Stimulated activated CD4-positive, alpha-beta T cell treated with anti-CD3 and anti-CD28 coated beads, Interleukin-1b, Interleukin-23, amount 100 ng/mL, for 48 hours (primary cell): Measurements from ENCODE around the gene PLXNA1.

ENCODE experiments used
- DNase-seq: peaks from one replicate; pipeline ENCODE4 v3.0.0-alpha.2; 2020

Gene PLXNA1

DNA sequence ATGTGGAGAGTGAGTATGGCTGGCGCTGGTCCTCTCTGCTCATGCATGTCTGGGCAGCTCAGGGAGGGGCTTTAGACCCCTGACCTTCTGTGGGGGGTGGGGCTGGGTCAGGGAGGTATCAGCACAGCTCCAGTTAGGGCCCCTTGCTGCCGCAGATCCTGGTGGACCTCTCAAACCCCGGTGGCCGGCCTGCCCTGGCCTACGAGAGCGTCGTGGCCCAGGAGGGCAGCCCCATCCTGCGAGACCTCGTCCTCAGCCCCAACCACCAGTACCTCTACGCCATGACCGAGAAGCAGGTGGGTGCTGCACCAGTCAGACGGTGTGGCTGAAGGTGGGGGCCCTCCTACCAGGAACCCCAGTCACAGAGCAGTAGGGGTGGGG lies 20.2 kb downstream of the PLXNA1 start:
- no peak for DNase-seq

DNA sequence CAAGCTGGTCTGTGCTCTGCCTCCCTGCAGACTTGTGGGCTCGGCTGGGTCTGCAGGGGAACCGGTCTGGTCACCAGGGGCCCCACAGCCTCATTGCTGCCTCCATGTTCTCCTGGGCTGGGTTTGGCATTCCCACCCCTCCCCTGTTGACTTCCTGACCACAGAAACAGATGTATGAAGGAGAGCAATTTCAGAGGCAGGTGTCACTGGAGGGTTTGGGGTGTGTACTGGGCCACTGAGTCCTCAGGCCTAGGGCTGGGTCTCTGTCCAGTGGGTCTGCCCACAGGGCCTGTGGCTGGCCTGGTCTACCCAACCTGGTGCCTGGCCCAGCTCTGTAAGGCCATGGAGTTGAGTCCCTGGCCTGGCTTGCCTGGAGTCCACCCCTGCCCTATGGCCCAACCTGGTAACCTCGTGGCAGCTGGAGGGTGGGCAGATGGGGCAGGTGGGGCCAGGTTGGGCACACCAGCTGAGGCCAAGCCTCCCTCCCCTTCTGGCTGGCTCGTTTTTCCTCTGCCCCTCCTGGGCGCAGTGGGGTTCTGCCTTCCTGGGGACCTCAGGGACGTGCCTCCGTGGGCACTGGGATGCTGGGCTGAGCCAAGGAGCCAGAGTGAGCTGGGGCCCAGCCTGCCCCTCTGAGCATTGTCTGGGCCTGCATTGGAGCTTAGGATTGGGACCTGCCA lies 20.8 kb downstream of the PLXNA1 start:
- DNase-seq = no peak

DNA sequence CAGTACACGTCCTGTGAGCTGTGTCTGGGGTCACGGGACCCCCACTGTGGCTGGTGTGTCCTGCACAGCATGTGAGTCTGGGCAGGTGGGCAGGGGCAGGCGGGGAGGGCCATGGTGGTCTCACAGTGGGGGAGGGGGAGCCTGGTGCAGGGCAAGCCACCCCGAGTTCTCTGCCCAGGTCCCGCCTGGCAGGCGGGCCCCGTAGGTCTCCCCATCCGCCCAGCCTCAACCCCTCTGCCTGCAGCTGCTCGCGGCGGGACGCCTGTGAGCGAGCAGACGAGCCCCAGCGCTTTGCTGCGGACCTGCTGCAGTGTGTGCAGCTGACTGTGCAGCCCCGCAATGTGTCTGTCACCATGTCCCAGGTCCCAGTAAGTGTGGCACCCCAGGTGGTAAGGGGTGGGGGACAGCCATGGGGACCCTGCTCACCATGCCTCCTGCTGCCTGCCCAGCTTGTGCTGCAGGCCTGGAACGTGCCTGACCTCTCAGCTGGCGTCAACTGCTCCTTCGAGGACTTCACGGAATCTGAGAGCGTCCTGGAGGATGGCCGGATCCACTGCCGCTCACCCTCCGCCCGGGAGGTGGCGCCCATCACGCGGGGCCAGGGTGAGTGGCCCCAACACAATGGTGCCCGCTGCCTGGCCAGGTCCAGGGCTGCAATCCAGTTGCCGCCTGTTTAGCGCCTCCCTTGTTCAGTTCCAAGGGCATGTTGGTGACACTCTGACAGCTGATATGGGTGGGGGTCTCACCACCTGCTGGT lies 21.9 kb downstream of the PLXNA1 start:
- DNase-seq = no peak

DNA sequence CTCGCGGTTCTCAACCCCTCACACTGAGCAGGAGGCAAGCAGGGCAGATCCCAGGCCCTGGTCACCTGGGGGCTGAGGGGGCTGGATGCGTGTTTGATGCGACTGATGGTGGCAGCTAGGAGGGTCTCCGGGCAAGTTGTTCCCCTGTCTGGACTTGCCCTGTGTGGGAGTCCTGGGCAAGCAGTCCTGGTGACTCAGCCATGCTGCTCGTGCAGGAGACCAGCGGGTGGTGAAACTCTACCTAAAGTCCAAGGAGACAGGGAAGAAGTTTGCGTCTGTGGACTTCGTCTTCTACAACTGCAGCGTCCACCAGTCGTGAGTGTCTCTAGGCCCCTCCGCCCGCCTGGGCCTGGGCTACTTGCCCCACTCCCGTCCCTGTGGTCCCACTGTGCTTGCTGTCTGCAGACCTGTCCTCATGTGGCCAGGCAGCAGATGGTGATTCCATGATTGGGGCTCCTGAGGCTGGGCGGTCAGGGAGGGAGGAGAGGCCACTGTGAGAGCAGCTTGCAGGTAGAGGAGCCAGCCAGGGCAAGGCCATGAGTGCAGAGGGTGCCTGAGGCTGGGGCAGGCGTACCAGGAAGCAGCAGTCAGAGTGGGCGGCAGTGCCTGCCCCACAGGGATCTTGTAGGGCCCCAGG lies 23.1 kb downstream of the PLXNA1 start:
- no peak for DNase-seq

DNA sequence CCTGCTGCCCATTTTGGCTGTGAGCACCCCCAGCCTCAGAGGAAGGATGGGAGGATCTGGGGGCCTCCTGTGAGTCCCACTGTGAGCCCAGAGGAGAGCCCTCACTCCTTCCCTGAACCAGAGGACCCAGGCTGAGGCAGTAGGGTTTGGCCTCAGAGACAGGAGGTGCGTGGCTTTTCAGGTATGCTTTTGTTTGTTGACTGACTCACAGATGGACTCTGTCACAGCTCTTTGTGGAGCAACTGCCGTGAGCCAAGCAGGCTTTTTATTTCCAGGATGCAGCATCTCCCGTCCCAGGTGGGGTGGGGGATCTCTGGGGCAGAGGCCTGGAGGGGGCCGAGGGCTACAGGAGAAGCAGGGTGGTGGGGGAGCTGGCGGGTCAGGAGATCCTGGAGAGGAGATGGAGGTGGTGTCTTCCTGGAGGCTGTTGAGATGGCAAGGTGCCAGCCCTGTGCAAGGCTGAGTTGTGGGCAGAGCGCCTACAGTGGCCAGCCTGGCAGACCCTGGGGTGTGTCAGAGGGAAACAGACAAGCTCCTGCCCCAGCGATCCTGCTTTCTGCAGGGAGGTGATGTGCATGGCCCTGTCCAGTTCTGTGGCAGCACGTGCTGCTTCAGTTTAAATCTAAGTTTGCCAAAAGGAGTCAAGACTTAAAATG lies 24.0 kb downstream of the PLXNA1 start:
- DNase-seq = no peak

DNA sequence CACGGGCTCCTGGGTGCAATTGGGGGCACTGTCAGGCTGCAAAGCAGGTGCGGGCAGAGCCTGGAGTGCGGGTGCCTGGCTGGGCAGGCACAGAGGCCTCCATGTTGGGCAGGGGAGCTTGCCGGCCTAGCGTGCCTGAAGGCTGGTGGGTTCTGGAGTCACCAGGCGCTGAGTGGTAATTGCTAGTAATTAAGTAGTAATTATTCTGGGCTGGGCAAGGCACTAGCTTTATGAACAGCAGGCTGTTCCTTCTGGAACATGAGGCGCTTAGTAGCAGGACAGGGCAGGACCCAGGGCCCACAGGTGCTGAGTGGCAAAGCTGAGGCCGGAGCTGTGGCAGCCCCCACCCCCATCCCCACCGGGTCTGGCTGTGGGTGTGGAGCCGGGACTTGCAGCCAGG lies 25.3 kb downstream of the PLXNA1 start:
- no peak for DNase-seq

DNA sequence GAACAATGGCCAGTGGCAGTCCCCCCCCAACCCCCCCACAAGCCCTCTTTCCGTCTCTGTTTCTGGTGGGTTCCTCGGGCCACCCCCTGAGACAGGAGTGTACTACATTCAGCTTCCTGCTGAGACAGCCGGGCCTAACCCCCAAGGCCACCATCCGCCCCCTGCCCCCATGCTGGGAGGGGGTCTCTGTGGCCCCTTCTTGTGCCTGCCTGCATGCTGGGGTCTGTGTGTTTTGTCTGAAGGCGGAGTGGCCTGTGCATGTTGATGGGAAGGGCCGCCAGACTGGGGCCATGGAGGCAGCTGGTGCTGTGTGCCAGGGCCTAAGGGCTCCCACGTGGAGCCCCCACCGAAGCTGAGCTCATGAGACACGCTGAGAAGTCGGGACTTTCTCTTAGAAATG lies 26.6 kb downstream of the PLXNA1 start:
- no peak for DNase-seq

DNA sequence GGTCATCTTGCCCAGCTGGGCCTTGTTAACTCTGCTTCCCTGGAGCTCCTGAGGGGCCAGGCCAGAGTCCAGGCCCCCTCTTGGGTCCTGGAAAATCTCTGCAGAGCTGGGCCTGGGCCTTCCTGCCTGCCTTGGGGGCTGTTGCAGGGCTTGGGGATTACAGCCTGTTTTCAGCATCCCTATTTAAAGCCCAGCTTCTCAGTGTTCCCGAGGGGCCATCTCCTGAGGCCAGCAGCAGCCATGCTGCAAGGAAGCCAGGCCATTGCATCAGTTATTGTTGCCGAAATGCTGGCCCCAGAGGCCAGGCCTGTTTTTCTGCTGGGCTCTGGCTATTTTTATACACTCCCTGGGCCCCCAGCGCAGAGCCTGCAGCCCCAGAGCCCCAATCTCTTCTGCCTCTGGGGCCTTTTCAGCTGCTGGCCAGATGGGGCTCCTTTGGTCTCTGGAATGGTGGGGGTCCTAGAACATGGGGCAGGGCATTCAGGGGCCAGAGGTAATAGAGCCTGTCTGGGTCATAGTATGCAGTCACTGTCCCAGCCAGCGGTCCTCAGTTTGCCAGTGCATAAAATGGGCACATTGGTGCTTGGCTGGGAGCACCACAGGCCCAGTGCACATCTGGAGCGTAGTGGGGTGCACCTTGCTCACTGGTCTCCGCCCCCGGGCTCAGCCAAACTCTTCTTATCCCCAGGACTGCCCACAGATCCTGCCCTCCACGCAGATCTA lies 28.5 kb downstream of the PLXNA1 start:
- no peak for DNase-seq

DNA sequence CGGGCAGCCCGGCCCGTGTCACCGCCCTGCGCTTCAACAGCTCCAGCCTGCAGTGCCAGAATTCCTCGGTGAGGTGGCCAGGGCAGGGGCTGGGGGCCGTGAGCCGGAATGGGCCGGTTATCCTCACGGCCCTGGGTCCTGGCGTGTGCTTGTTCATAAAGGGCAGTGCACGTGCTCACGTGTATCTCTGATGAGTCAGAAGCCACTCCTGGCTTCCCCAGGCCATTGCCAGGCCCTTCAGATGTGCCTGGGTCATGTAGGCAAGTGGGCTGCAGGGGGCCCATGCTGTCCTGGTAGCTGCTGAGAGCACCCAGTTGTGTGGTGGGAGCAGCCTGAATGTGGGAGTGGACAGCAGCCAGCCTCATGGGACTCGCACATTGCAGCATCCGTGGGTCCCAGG lies 29.2 kb downstream of the PLXNA1 start:
- no peak for DNase-seq

DNA sequence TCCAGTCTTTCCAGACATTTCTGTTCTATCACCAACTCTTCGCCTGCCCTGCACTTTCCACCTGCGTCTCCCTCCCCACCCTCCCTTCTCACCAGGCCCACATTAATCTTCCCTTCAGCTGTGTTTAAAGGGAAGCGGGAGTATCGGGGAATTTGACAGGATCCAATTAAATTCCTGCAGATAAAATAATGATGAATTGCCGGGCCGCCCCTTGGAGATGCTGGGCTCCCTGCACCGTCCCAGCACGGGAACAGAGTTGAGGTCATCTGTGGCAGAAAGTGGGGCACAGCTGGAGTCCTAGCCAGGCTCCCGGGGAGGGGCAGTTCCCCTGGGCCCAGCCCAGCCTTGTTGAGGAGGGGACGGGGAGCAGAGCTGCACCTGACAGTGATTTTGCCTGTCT lies 30.3 kb downstream of the PLXNA1 start:
- DNase-seq = no peak

DNA sequence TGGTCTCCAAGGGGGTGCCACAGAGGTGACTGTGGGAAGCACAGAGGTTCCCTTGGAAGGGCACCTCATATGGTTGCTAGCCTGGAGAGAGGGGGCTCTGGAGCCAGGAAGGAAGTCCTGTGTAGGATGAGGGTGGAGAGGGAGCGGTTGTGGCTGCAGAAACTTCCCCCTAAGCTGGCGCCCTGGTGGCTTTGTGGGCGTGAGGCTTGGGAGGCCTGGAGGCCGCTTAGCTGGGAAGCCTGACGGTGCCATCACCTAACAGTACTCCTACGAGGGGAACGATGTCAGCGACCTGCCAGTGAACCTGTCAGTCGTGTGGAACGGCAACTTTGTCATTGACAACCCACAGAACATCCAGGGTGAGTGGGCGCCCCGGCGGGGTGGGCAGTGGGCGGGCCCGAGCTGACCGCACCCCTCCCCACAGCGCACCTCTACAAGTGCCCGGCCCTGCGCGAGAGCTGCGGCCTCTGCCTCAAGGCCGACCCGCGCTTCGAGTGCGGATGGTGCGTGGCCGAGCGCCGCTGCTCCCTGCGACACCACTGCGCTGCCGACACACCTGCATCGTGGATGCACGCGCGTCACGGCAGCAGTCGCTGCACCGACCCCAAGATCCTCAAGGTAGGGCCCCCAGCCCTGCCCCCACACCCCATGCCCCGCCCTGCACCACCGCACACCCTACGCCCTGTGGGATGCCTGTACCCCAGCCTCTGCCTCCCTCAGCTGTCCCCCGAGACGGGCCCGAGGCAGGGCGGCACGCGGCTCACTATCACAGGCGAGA lies 31.0 kb downstream of the PLXNA1 start:
- no peak for DNase-seq

DNA sequence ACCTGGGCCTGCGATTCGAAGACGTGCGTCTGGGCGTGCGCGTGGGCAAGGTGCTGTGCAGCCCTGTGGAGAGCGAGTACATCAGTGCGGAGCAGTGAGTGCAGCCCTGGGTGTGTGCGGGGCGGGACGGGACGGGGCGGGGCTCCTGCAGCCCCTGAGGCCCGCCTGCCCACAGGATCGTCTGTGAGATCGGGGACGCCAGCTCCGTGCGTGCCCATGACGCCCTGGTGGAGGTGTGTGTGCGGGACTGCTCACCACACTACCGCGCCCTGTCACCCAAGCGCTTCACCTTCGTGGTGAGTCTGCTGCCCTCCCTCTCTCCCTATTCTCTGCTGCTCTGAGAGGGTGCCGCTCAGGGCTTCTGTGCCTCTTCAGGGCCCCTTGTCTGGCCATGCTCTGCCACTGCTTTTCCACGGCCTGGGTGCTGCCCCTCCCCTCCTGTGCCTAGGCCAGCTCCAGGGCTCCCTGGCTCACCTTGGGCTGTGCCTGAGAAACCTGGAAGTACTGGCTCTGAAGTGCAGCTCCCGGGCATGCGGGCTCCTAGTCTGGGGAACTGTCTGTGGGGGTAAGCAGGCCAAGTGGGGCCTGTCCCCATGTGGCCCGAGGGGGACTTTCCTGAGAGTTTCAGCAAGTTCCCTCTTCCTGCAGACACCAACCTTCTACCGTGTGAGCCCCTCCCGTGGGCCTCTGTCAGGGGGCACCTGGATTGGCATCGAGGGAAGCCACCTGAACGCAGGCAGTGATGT lies 31.8 kb downstream of the PLXNA1 start:
- DNase-seq = no peak

DNA sequence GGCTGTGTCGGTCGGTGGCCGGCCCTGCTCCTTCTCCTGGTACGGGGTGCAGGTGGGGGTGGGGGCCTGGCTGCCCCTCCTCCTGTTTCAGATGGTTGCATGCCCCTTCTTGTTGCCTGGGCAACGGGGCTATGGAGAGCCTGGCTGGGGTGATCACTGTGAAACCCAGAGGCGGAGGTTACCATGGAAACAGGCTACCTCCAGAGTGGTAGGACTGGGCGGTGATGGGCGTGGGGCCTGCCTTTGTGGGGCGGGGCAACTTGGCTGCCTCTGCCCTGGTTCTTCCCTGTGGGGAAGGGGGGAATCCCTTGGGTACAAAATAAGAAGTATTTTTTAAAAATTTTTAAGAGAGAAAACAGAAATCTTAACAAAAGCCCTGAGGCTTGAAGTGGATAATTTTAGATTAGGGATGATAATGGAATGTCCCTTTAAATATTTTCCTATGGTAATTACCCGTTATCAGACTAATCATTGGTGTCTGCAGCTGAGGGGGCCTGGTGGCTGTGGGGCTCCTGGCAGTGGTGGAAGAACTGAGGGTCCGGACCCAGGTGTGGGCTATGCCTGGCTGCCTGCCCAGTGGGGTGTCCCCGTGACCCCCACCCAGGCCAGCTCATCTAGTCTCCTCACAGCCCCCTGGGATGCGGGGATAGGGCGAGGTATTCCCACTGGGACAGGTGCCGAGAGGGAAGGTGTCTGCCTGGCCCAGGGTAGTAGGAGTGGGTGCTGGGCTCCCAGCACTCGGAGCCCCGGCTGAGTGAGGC lies 32.5 kb downstream of the PLXNA1 start:
- DNase-seq = no peak

DNA sequence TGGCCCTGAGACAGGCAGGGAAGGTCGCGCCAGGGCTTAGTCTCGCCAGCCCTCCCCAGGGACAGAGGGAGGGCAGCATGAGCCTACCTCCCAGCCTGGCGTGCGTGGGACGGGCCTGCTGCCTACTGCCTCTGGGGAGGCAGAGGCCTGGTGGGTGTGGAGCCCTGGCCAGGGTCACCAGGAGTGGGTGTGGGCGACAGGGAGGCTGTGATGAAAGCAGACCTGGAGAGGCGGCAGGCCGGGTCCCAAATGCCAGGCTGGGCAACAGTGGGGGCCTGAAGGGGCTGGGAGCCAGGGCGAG lies 33.1 kb downstream of the PLXNA1 start:
- no peak for DNase-seq

DNA sequence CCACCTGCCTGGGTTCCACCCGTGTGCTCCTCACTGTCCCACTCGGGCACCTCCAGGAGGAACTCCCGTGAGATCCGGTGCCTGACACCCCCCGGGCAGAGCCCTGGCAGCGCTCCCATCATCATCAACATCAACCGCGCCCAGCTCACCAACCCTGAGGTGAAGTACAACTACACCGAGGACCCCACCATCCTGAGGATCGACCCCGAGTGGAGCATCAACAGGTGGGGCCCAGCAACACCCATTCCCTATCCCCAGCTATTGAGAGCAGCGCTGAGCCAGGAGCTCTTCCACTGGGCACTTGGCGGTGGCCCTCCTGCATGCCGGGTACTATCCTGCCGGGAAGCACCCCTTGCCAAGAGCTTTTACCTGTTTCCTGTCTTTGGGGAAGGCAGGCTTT lies 33.5 kb downstream of the PLXNA1 start:
- DNase-seq = no peak

DNA sequence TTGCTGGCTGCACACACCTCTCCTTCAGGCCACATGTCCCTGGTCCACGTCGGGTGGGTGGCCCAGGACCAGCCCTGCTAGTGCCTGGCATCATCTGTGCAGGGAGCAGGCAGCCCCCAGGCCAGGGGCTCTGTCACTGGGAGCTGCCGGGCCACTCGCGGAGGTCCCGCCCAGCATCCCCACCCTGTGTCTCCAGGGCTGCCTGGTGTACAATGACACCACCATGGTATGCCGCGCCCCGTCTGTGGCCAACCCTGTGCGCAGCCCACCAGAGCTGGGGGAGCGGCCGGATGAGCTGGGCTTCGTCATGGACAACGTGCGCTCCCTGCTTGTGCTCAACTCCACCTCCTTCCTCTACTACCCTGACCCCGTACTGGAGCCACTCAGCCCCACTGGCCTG lies 34.3 kb downstream of the PLXNA1 start:
- no peak for DNase-seq

DNA sequence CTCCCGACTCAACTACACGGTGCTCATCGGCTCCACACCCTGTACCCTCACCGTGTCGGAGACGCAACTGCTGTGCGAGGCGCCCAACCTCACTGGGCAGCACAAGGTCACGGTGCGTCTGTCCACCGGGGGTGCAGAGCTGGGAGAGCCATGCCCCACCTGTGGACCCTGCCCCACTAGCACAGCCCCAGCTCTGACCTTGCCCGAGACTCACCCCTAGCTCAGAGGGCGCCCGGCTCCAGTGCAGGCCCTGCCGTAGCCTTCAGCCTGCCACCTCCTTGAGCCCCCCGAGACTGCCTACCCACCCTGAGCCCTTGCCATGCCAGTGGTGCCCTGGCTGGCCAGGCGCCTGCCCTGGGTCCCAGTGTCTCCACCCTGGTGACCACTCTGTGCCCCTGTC lies 34.9 kb downstream of the PLXNA1 start:
- DNase-seq = no peak

DNA sequence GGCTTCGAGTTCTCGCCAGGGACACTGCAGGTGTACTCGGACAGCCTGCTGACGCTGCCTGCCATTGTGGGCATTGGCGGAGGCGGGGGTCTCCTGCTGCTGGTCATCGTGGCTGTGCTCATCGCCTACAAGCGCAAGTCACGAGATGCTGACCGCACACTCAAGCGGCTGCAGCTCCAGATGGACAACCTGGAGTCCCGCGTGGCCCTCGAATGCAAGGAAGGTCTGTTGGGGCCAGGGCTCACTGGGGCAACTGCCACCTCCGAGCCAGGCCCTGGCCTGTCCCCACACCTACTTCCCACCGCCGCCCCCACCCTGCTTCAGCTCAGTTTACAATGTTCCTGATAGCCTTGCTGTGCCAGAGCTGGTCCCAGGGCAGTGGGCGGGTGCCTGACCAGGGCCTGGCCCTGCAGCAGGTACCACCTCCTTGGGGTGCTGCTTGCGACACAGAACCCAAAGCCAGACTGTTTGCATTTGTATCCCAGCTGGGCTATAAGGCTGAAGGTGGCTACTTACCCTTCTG lies 35.5 kb downstream of the PLXNA1 start:
- DNase-seq = no peak

DNA sequence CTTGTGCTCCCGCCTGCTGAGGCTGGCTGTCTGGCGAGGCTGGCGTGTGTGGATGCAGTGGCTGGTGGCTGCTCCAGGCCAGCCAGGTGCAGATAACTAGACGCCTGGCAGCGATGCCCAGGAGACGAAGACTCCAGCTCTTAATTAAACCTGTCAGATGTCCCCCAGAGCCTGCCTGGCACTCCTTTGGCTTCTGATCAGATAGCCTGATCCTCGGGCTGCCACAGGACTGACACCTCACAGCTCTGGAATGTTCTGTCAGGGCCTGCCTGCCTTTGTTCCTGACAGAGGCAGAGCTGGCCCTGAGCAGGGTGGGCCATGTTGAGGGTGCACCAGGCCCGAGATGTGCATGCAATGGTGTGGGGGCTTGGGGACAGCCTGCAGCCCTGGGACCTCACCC lies 36.5 kb downstream of the PLXNA1 start:
- DNase-seq = no peak

DNA sequence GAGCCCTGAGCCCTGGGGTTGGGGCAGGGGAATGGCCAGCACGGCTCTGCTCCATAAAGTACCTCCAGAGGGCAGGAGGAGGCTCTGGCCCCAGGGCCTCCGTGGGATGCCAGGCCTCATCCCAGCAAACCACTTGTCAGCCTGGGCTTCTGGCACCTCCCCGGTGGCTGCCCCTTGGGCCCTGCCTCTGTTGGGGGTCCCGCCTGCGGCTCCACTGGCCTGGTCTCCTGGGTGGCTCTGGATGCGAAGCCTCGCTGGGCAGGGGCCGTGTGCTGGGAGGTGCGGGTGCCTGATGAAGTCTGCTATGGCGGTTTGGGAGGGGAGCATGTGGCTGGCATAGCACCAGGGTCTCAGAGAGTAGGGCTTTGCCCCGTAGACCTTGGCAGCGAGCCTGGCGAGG lies 37.6 kb downstream of the PLXNA1 start:
- DNase-seq = no peak

DNA sequence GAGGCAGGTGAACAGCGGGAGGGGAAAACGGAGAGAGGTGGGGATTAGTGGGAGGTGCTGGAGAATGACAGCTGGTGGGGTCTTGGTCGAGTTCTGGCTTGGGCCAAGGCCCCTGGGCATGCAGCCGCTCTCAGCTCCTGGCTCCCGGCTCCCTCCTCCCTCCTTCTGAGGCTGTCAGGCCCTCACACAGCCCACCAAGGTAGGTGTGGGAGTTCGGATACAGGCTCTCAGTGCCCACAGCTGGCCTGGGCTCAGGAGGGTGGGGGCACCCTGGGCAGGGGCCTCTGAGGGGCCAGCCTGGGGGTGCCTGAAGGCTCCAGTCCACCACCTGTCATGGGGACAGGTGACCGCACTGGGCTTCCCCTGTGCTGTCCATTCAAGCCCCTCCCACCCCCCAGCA lies 39.9 kb downstream of the PLXNA1 start:
- no peak for DNase-seq
